HAP-1 (cell line): Measurements from ENCODE around the gene RIPK4.
A peak's percentile ranks its signal among the peaks of the same experiment; 100 is the strongest.

Source experiments
- DNase-seq, 2 experiments: peaks; one replicate each; pipeline ENCODE4 v3.0.0-alpha.2; 2016 to 2020; ENCODE audit warnings: low spot score in 2 of 2
- H3K27me3 ChIP-seq: fragments of 250-450 bp; sonication (Bioruptor Pico); 2 replicates; pipeline ENCODE4 v1.5.1; 2020; ENCODE audit warnings: low read depth, mild to moderate bottlenecking, moderate library complexity
- H3K36me3 ChIP-seq: fragments of 250-450 bp; sonication (Bioruptor Pico); replicated peaks from 2 replicates; pipeline ENCODE4 v1.5.1; 2020; ENCODE audit warnings: mild to moderate bottlenecking
- H3K4me1 ChIP-seq: fragments of 250-450 bp; sonication (Bioruptor Pico); 2 replicates; pipeline ENCODE4 v1.5.1; 2020; ENCODE audit warnings: mild to moderate bottlenecking
- H3K4me3 ChIP-seq: fragments of 250-450 bp; sonication (Bioruptor Pico); 2 replicates; pipeline ENCODE4 v1.5.1; 2020; ENCODE audit warnings: mild to moderate bottlenecking, moderate library complexity
- H3K9me3 ChIP-seq: fragments of 250-450 bp; sonication (Bioruptor Pico); 2 replicates; pipeline ENCODE4 v1.5.1; 2020; ENCODE audit warnings: mild to moderate bottlenecking, moderate library complexity
- in situ Hi-C: fragments of 300-500 bp; cut with MboI; formaldehyde crosslinking; loops from 3 replicates; pipeline ENCODE4 v1.14.3; 2020; ENCODE audit warnings: low sequenced_read_pairs, inconsistent platforms, mixed read lengths

The RIPK4 gene

DNA sequence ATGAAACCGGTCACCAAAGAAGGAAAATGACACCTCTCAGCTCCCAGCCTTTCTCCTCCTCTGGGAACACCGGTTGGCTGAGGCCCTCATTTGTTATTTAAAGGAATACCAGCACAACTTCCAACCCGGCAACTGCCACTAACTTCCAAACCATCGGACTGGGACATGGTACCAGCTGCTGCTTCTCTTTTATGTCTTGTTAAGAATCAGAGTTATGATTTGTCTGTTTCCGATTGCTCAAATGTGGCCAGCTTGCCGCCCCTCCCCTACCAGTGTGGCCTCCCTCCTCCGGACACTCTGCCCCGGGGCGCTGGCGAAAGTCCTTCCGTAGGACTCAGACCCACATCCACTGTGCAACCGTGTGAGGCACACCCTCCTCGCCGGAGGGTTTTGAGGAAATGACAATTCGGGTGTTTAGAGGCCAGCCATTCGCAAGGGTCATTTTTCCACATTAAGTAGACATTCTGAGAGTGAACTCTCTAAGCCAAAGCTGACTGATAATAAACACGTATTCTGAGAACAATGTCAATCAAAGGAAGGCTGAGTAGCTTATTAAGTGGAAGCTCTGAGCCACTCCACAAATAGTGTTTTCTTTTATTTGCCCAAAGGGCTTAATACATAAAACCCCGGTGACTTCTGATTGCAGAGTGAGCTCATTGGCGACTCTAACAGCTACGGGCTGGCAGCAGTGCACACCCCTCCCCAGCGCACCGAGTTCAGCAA, 5.5 kb downstream of the RIPK4 start:
- Histone ChIP-seq H3K27me3 (no peaks in the 10 kb centered on the region), H3K4me1 (peaks cover 9% of the 10 kb centered on the region), H3K4me3 (no peak overlapping the region), H3K9me3 (no peaks in the 10 kb centered on the region), H3K36me3 (no peaks in the 10 kb centered on the region)
- DNase-seq = peak in 1 of 2 experiments; percentile 27
- in situ Hi-C loops = no loop called here

DNA sequence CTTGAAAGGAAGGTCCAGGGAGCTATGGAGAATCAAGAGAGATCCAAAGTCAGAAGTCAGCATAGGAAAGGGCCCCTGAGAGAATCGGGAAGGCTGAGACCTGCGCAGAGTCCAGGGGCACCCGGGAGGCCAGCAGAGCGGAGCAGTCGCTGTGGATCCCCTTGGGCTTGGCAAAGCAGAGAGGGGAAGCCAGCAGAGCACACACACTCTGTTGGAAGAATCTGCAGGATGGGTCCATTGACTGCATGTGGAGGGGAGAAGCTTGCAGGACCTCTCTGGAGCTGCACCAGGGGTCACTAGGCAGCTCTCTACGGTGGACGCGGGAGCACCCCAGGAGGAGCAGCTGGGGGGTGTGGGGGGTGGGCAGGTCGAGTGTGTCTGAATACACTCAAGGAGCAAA, 6.4 kb downstream of the RIPK4 start:
- Histone ChIP-seq H3K4me3 (no peak overlapping the region), H3K9me3 (no peaks in the 10 kb centered on the region), H3K36me3 (no peaks in the 10 kb centered on the region), H3K4me1 (peaks cover 9% of the 10 kb centered on the region), H3K27me3 (no peaks in the 10 kb centered on the region)
- DNase-seq = no peak
- in situ Hi-C loops = no loop called here

DNA sequence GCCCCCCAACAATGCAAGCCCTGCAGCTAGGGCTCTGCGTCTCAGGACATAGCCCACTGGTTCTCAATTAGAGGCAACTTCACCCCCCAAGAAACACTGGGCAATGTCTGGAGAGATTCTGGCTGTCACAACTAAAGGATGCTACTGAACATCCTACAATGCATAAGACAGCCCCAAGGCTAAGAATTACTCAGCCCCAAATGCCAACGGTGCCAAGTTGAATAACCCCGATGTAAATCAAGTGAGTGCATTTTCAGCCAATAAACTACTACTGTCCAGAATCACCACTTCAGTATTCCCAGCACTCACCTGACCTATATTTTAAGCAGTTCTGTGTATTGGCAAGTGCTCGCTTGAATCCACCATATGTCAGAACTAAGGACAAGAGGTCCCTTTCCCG, 6.9 kb downstream of the RIPK4 start:
- in situ Hi-C loops = no loop called here
- Histone ChIP-seq H3K36me3 (no peaks in the 10 kb centered on the region), H3K4me3 (no peak overlapping the region), H3K9me3 (no peaks in the 10 kb centered on the region), H3K4me1 (peaks cover 9% of the 10 kb centered on the region), H3K27me3 (no peaks in the 10 kb centered on the region)
- no peak for DNase-seq

DNA sequence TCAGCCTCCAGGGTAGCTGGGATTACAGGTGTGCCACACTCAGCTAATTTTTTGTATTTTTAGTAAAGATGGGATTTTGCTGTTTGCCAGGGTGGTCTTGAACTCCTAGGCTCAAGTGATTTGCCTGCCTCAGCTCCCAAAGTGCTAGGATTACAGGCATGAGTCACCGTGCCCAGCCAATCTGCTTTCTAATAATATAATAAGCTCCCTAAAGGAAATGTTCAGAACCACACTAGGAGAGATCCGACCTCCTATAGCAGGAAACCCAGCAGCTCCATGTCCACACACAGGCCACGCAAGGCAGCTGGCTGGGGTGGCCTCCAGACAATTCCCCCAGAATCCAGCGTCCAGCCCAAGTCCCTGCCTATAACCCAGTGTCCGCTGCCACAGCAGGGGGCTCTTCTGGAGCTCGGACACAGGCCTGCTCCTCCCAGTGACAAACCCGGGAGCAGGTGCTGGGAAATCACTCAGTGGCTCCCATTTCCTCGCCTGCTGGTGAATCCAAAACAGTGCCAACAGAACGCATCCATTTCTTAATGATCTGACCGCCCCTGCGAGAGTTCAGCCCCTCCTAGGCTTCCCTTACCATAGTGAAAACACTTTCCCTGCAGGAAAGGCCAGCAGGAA, 7.5 kb downstream of the RIPK4 start:
- Histone ChIP-seq H3K4me1 (peaks cover 9% of the 10 kb centered on the region), H3K36me3 (no peaks in the 10 kb centered on the region), H3K9me3 (no peaks in the 10 kb centered on the region), H3K4me3 (no peak overlapping the region), H3K27me3 (no peaks in the 10 kb centered on the region)
- in situ Hi-C loops = no loop called here
- DNase-seq = no peak

DNA sequence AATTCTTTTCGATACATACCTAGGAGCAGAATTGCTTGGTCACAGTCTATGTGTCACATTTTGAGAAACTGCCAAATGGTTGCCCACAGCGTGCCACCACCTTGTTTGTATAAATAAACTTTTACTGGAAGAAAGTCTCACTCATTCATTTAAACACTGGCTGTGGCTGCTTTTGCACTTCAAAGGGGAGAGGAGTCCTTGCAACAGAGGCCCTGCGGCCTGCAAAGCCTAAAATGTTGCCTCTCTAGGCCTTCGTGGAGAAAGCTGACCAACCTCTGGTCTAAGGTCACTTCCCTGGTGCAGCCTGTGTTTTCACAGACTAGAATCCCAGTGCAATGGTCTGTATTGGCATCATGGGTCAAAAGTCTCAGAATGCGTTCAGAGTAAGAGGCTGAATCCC, 8.3 kb downstream of the RIPK4 start:
- Histone ChIP-seq H3K4me1 (peaks cover 9% of the 10 kb centered on the region), H3K4me3 (no peak overlapping the region), H3K36me3 (no peaks in the 10 kb centered on the region), H3K27me3 (no peaks in the 10 kb centered on the region), H3K9me3 (no peaks in the 10 kb centered on the region)
- in situ Hi-C loops = no loop called here
- DNase-seq = no peak

DNA sequence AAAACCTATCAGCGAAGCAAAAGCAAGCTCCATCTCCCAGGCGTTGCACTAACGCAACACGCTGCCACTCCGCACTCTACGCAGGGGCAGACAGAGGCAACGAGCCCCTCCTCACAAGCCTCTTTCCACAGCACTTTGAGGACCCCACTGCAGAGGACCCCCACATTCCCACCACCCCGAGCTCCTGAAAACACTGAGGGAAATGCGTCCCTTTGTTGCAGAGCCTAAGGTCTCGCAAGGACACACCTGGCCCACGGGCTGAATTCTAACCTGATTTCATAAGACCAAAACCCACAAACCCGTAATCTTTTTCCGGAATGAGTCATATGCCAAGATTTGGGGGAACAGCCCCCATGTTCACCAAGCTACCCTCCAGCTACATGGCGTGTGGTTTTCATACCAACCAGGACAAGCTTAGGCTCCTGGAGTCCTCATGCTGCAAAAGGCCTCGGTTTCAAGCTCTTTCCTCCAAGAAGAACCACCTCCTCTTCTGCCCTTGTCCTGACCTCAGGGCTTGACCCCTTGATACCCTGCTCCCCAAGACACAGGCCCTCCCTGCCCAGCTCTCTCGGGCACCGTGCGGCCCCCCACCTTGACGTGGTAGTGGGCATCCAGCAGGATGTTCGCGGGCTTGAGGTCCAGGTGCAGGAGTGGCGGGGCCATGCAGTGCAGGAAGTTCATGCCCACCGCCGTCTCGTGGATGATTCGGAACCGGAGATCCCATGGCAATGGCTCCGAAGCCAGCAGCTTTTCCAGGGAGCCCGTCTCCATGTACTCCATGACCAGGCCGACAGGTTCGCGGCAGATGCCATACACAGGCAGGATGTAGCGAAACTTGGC, 10.7 kb downstream of the RIPK4 start:
- Histone ChIP-seq H3K36me3 (no peaks in the 10 kb centered on the region), H3K9me3 (no peaks in the 10 kb centered on the region), H3K27me3 (no peaks in the 10 kb centered on the region), H3K4me3 (no peak overlapping the region), H3K4me1 (no peaks in the 10 kb centered on the region)
- in situ Hi-C loops = no loop called here
- no peak for DNase-seq

DNA sequence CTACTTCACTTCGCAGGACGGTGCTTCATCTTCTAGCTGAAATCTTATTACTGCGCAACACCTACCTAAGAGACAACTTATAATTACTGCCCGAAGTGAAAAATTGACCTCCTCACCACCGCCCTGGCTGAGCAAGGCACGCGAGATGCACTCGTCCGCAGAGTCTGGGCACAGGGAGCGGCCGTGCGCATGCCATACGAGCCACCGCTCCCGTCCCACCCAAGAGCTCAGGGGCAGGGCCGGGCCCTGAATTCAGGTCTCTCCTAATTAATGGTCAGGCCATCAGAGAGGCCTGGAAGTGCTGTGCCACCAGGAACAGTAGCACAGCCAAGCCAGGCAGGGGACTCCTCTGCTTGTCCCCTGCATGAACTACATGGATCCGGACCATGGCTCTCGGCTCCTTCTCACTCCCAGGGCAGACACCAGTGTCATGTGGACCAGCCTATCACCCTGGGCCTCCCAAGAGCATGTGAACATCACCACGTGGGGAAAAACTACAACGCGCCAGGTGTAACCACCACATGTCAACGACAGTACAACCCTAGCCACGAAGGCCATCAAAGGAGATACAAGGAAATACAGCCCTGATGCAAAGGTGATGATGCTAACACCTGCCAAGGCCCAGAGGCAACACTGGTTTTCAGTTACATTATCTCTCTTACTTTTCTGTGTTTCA, 11.5 kb downstream of the RIPK4 start:
- H3K36me3 ChIP-seq = no peaks in the 10 kb centered on the region
- no peak for DNase-seq
- H3K4me1 ChIP-seq = no peaks in the 10 kb centered on the region
- H3K4me3 ChIP-seq = no peak overlapping the region
- in situ Hi-C loops = no loop called here
- H3K9me3 ChIP-seq = no peaks in the 10 kb centered on the region
- no peaks in the 10 kb centered on the region for H3K27me3 ChIP-seq

DNA sequence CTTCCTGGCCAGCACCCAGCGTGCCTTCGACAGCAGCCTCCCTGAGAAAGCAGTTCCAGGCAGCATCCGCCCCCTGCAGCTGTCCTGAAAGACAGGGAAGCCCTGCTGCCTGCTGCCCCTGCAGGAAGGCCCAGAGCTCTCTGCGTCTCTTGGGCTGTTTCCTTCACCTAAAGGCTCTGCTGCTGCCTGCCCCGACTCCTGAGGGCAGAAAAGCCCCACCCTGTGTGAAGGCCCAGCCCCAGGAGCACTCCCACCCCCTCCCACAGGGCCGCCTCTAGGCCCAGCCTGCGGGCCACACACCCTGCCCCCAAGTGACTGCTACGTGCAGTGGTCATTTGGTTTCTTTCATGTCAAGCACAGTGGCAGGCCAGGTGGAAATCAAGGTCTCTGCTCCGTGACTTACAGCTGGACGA, 12.4 kb downstream of the RIPK4 start:
- in situ Hi-C loops = no loop called here
- Histone ChIP-seq H3K9me3 (no peaks in the 10 kb centered on the region), H3K4me1 (no peaks in the 10 kb centered on the region), H3K4me3 (no peak overlapping the region), H3K27me3 (no peaks in the 10 kb centered on the region), H3K36me3 (no peaks in the 10 kb centered on the region)
- no peak for DNase-seq

DNA sequence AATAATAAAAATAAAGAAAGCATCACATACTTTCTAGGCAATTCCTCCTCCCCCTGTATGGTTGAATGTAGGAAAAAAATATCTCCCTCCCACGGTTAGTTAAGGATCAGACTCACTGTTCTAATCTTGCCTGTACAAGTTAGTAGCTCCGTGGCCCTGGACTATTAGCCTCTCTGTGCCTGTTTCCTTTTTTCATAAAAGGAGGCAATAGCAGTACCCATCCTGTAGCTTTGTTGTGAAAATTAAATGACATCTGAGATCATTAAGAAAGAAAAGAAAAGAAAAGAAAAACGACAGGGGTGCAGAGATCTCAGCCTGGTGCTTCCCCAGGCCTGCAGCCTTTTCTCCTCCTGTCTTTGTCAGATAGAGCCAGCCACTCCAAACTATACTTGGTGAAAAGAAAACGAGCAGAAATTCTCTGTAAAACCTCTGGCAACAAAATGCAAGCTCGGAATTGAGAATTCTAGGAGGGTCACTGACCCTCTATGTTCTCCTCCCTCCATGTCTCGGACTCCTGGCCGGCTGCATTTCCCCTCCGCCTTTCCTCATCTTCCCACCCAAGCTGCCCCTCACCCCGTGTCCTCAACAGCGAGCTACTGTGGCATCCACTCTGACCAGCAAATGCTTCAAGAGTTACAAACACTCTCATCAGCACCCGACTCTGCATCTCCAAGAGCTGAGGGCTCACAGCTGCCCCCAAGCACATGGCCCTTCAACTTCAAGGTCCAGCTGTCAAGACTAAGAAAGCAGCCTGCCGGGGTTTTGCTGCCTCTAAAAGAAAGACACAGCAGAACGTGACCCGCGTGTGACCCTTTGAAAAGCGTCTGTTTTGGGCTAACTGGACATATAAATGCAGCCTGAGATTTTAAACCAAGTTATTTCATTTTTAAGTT, 13.6 kb downstream of the RIPK4 start:
- in situ Hi-C loops = no loop called here
- Histone ChIP-seq H3K9me3 (no peaks in the 10 kb centered on the region), H3K4me3 (no peak overlapping the region), H3K4me1 (no peaks in the 10 kb centered on the region), H3K36me3 (no peaks in the 10 kb centered on the region), H3K27me3 (no peaks in the 10 kb centered on the region)
- no peak for DNase-seq

DNA sequence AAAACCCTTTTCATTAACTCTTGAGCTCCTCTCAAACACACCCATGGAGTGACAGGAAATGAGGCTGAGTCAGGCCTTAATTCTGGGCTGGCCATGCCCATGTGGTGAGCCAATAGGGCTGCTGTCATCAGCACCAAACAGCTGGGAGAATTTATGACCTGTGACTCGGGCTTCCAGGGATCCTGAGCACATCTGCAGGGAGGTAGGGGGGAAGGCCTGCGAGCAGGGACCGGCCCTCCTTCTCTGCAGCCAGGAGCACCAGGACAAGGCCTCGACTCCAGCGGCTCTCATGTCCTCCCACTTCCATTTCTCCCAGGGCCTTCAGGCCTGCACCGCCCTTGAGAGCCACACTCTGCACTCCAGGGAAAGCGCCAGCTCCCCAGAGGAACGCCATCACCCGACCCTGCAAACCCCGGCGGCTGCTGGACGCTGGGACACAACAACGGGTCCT, 14.6 kb downstream of the RIPK4 start:
- H3K4me1 ChIP-seq = no peaks in the 10 kb centered on the region
- in situ Hi-C loops = no loop called here

DNA sequence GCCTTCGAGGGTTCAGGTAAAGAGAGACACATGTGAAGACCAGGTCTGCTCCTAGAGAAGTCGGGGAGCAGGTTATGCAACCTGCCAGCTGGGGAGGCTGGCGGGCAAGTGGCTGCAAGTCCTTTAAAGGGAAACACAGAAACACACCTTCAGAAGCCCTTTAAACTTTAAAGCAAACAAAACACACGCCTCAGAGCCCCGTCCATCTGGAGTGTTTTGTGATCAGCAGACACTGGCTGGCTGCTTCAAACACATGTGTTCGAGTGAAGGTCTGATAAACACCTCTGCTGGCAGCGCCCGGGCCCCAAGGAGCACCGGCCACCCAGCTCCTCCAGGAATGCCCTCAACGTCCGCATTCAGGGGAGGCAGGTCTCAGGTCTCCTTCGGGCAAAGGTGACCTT, 15.2 kb downstream of the RIPK4 start:
- in situ Hi-C loops = no loop called here
- Histone ChIP-seq H3K27me3 (no peaks in the 10 kb centered on the region), H3K4me3 (no peak overlapping the region), H3K4me1 (no peaks in the 10 kb centered on the region), H3K36me3 (no peaks in the 10 kb centered on the region), H3K9me3 (no peaks in the 10 kb centered on the region)
- DNase-seq = no peak

More for the DNA sequence above, 14.6 kb downstream of the RIPK4 start:
- no peaks in the 10 kb centered on the region for H3K9me3 ChIP-seq
- no peak overlapping the region for H3K4me3 ChIP-seq
- H3K36me3 ChIP-seq = no peaks in the 10 kb centered on the region
- no peak for DNase-seq
- no peaks in the 10 kb centered on the region for H3K27me3 ChIP-seq

DNA sequence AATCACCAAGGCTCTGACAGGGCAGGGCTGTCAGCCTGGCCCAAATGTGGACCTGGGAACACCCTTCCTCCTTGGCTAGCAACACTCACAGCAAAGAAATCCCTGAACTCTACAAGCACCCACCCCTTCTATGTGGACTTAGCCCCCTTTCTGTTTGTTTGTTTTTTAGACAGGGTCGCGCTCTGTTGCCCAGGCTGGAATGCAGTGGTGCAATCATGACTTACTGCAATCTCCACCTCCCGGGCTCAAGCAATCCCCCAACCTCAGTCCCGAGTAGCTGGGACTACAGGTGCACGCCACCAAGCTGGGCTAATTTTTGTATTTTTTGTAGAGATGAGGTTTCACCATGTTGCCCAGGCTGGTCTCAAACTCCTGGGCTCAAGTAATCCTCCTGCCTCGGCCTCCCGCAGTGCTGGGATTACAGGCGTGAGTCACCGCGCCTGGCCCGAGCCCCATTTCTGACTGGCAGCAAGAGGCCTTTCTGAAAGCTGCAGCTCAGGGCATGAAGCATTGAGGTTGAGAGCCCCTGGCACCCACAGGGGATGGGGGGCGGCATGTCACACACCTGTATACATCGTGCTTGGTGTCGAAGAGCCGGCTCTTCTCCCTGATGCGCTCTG, 16.2 kb downstream of the RIPK4 start:
- no peaks in the 10 kb centered on the region for H3K9me3 ChIP-seq
- H3K36me3 ChIP-seq = no peaks in the 10 kb centered on the region
- H3K27me3 ChIP-seq = no peaks in the 10 kb centered on the region
- no peak overlapping the region for H3K4me3 ChIP-seq
- in situ Hi-C loops = no loop called here
- no peaks in the 10 kb centered on the region for H3K4me1 ChIP-seq
- no peak for DNase-seq

DNA sequence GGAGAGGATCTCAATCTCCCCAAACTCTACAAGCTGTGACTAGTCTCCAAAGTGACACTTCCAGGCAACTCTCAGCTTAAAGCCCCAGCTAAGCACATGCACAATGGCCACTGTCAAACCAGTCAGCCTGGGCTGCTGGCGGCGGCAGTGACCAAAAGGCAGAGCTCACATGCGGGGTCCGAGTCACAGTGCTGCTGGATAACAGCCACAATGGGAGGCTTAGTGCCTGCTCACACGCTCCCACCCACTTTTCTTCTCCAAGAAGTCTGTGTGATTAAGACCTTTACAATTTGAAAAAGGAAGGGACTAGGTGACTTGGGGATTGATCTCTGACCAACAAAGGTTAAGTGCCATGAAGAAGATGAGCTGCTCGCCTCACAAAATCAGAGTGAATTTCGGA, 16.8 kb downstream of the RIPK4 start:
- Histone ChIP-seq H3K36me3 (no peaks in the 10 kb centered on the region), H3K4me3 (no peak overlapping the region), H3K9me3 (no peaks in the 10 kb centered on the region), H3K4me1 (no peaks in the 10 kb centered on the region), H3K27me3 (no peaks in the 10 kb centered on the region)
- in situ Hi-C loops = no loop called here
- DNase-seq = no peak
